ENCODE data around the gene TGFBR2. TPM values are rescaled to one million over a fixed set of nuclear protein-coding genes. Genes with fewer than 3 reads are reported as not detected.
"Not testable (repeated sequence)": the region's sequence is repeated elsewhere in the genome, so short reads cannot be mapped to it uniquely, and the experiment has no call there.

Gene TGFBR2
- total RNA-seq, 1 donor from 2014 or later, result 632 TPM

DNA sequence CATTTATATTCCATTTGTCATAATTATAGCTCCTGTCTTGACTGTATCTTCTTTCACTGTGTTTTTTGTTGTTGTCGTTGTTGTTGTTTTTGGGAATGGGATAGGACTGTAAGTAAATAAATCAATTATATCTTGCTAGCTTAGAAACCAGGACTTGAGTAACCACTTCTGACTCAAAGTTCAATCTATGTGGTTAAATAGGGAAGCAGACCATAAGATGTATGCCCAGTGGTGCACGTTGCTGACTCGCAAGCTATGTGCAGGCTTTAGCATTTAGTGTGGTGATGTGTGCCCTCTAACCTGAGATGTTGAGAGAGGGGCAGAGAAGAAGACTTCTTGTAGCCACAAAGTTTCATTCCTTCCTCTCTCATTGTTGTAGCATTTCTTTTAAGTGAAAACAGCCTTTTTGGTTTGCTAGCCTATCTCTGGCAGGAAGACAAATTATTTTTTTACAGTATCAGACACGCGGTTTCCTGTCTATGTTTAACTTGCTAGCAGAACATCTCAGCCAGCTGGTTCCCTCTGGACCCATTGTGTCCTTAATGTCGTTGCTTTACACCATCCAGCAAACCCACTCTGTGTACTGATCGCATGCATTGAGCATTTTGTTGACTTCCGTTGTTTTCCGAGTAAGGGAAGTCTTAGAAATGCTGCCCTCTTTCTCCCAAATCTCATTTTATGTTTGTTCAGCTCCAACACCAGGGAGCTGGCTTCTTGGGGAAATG is 52.1 kb downstream of the TGFBR2 start:
- peak; percentile 86 for DNase-seq

- peak; percentile 92 for DNase-seq
Observed at GRCh38 chr3:30659270-30660130, 53.1 kb downstream of the TGFBR2 start.

DNA sequence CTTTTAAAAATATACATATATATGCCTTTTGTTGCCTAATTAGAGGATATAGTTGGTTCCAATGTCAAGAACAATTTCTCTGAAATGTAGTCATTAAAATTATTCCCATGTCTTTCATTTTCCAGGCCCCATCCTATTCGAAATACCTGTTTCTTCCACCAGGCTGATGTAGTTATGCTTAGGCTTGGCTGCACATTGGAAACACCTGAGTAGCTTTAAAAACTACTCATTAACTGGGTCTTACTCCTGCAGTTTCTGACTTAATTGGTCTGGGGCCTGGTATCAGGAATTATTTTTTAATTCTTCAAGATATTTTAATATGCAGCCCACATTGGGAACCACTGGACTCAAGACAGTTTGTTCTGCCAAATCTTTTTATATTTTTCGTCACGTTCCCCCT is 53.7 kb downstream of the TGFBR2 start:
- DNase-seq, result no peak

DNA sequence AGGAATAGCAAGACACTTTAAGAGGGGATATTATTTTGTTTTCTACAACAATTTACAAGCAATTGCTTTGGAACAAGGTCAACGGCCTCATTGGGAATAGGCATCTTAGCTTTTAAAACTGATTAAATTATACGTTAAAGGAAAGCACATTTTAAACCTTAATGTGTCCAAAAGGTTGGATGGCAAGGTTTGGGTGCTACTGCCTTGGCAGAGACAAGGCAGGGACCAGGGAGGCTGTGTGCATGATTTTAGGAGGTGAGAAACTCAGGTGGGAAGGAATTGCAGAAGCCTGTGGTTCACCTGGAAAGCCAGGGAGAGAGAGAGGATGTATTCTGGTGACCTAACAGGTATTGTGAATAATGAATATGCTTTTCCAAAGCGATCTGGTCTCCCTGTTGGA is 54.3 kb downstream of the TGFBR2 start:
- DNase-seq, result no peak

DNA sequence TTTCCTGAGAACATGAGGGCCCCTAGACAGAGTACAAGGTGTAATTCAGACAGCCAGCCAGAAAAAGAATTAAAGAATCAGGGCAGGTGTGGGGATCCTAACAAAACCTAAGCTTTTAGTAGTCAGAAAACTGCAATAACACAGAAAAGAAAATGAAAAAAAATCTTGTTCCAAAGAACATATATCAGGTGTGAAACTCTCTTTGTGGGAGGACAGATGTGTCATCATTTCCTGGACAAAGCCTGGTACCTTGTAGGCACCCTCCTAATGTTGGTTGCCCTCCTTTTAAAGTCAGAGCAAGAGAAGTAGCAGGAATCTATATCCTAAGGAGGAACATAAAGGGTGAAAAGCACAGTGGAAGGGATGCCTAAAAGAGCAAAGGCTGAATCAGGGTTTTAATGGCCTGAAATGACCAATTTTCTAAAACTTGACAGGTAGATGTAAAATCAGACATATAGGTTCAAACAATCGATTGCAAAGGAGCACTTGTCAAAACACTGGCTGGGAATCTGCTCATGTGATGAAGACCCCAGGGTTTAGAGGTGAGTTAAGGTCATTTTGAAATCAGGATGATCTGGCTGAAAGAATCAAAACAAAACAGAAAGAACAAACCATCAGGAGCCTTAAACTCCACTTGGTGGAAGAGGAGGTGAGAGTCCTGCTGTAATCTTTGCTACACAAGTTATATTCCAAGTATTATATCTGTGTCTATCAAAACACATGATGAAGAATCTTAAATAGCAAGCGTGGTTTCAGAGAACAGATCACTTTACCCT is 54.9 kb downstream of the TGFBR2 start:
- DNase-seq, result no peak

DNA sequence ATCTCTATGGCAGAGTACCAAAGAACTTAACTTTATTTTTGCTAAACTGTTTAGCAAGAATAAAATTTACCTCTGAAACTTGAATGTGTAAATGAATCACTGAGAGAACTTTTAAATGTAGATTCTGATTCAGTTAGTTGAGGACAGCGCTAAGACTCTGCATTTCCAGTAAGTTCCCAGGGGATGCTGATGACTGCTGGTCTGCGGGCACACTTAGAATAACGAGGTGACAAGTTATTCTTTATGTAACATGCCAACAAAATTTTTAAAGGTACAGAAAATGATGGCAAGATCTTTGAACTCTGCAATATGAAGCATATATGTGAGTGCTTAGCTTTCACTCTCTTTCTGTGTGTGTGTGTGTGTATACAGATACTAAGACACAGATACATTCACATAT is 56.4 kb downstream of the TGFBR2 start:
- DNase-seq, result no peak

DNA sequence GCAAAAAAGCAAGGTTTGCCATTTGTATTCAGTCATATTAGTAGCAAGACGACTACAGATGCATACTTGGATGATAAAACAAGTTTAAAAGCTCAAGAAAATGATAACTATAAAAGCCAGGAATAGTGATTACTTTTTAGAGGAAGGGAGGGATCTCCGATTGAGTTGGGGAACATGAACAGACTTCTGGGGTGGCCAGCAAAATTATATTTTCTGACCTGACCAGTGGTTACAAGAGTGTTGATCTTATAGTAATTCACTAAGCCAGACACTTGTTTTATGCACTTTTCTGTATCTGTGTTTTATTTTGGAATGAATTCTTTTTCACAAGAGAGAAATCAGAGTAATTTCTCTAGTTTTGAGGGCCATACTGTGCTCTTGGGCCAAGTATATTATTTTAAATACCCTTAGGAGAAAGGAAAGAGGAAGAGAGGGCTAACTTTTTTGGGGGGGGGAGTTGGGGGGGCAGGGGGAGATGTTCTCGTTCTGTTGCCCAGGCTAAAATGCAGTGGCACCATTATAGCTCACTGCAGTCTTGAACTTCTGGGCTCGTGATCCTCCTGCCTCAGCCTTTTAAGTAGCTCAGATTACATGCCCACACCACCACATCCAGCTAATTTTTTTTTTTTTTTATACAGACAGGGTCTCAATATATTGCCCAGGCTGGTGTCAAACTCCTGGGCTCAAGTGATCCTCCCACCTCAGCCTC is 57.3 kb downstream of the TGFBR2 start:
- DNase-seq, result no peak

- DNase-seq, result peak; percentile 71
Observed at GRCh38 chr3:30664459-30664858, 58.1 kb downstream of the TGFBR2 start.

GRCh38 chr3:30664884-30665283 is 58.5 kb downstream of the TGFBR2 start:
- DNase-seq, result peak; percentile 81

DNA sequence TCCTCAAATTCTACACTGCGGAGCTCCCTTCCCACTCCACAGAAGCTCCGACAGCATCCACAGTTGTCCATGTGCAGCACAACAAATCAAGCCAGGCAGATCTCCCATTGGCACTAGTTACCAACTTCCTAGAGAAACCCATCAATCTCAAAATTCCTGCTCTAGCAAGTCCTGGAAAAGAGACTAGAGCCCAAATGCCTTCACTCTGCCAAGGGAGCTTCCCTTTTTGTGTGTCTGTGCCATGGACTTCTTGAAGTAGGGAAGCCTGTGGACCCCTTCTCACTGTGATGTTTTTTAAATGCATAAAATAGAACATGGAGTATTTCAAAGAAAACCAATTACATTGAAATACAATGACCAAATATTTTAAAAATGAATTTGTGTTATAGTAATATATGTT is 59.1 kb downstream of the TGFBR2 start:
- DNase-seq, result no peak

- peak; percentile 40 for DNase-seq
Observed at GRCh38 chr3:30666572-30667279, 60.3 kb downstream of the TGFBR2 start.

DNA sequence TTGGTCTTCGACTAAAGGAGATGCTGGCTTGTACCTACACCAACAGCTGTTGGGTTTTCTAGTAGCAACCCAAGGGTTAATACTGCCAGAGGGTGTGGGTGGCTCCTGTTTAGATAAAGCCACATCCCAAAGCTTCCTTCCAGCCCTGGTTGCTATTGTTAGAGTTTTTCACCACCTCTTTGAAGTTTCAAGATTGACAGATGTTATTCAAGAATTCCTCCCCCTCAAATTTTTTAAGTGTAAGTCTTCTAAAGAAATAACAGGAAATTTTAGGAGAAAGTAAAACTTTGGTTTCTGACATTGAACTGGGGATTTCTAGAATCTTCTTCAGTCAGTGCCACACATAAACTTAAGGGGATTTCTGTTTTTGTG is 60.9 kb downstream of the TGFBR2 start:
- DNase-seq, result peak; percentile 80

GRCh38 chr3:30668051-30668609 is 61.7 kb downstream of the TGFBR2 start:
- DNase-seq, result no peak

DNA sequence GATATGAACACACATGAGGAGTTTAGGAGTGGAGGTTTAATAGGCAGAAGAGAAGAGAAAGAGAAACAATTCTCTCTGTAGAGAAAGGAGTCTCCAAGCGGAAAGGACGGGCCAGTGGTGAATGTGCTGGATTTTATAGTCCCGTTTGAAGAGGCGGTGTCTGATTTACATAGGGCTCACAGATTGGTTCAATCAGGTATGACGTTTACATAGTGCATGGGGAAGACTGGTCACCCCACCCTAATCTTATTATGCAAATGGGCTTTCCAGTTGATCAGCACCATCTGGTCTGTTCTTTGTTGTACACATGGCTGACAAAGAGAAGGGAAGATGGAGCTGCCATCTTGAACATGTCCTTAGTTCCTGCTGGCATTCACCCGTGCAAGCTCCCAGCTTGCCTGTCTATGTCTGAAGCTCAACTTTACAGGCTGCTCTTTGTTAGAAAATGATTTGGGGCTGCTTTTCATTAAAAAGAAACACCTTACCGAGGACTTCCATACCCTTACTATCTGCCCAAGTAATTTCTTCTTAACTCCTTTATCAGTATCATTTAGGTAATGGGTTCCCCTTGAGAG is 63.0 kb downstream of the TGFBR2 start:
- not testable (repeated sequence) for DNase-seq

- DNase-seq, result no peak
Observed at GRCh38 chr3:30670292-30670691, 63.9 kb downstream of the TGFBR2 start.

DNA sequence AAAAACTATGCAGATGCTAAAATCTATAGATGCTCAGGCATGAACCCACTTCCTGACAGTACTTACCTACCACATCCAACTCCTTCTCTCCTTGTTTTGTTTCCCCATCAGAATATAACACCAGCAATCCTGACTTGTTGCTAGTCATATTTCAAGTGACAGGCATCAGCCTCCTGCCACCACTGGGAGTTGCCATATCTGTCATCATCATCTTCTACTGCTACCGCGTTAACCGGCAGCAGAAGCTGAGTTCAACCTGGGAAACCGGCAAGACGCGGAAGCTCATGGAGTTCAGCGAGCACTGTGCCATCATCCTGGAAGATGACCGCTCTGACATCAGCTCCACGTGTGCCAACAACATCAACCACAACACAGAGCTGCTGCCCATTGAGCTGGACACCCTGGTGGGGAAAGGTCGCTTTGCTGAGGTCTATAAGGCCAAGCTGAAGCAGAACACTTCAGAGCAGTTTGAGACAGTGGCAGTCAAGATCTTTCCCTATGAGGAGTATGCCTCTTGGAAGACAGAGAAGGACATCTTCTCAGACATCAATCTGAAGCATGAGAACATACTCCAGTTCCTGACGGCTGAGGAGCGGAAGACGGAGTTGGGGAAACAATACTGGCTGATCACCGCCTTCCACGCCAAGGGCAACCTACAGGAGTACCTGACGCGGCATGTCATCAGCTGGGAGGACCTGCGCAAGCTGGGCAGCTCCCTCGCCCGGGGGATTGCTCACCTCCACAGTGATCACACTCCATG is 65.3 kb downstream of the TGFBR2 start:
- no peak for DNase-seq

GRCh38 chr3:30672287-30672735 is 65.9 kb downstream of the TGFBR2 start:
- DNase-seq, result no peak

DNA sequence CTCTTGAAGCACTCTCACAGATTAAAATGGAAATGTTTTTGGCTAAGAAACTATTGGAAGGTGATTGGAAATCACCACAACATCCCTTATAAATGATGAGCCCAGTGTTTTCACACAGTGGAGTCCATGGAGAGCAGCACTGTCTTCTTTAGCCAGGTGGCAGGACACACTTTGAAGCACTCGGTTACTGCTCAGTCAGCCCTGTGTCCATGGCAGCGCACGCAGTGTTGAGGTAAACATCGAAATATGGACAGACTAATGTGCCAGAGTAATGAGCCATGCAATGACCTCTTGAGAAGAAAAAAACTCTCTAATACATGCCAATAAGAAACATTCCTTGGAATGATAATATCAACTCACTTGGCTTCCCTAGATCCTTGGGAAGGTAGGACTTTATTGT is 66.6 kb downstream of the TGFBR2 start:
- peak; percentile 66 for DNase-seq

DNA sequence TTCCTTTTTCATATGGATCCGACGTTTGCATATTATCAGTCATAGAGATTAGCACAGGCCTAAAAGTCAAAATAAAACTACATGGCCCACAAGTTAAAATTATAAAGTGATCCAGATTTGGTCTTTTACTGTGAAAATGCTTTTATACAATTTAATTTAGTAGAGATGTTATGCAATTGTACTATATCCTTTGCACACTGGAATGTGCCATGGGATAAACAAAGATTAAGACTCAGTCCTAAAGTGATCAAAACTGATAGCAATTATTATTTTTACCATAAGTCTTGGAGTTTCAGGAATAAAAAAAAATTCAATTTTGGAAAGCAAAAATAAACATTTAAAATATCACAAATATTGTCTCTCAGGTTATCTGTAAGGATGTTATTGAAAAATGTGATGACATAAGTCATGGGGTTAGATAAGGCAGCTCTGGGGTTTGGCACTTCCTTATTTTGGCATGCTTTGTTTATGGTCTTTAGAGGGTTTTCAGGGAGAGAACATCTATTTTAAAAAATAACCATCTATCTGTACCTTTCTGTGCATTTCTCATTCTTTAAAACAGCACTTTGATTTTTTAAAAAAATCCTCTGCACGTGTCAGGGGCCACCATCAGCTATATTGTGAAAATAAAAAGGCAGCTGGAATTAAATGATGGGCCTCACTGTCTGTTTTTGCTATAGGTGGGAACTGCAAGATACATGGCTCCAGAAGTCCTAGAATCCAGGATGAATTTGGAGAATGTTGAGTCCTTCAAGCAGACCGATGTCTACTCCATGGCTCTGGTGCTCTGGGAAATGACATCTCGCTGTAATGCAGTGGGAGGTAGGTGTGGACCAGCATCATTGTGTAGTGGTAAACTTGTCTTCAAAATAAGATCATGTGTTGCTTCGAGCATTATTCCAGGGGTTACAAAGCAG is 67.3 kb downstream of the TGFBR2 start:
- DNase-seq, result no peak
